GM12864 (cell line): ENCODE results near the gene TMEM190.
A peak's percentile ranks its signal among the peaks of the same experiment; 100 is the strongest.

Experiments used
- DNase-seq: peaks from one replicate; pipeline ENCODE4 v3.0.0-alpha.2; 2011; ENCODE audit warnings: low read depth
- H3K4me3 ChIP-seq: 2 replicates; pipeline ENCODE4 v1.5.1; 2011; ENCODE audit warnings: mild to moderate bottlenecking, low read depth, low read length, control low read depth
- CTCF ChIP-seq: IDR thresholded peaks from 2 replicates; pipeline ENCODE4 v1.5.1; 2011; ENCODE audit warnings: low read depth, mild to moderate bottlenecking, moderate library complexity, low read length, control low read depth, inconsistent platforms; ENCODE audit errors: missing control alignments

The TMEM190 gene

GRCh38 chr19:55384131-55384919 lies 7.7 kb downstream of the TMEM190 start, which contains the start of gene TMEM238:
TSS of gene TMEM238 (minus strand) at chr19:55384292. CDS start at chr19:55384259, 33 bp downstream.
- no peak for DNase-seq
- no peak for TF ChIP-seq CTCF
- H3K4me3 ChIP-seq, result peak within 1 kb of the TSS; percentile 67

- peak; percentile 85 for DNase-seq
- TF ChIP-seq CTCF, result no peak
- peak overlapping the region; percentile 66 for H3K4me3 ChIP-seq
Observed at GRCh38 chr19:55384920-55385723, 8.5 kb downstream of the TMEM190 start.

- peak within 1 kb of the TSS; percentile 69 for H3K4me3 ChIP-seq
- DNase-seq, result peak; percentile 94
- TF ChIP-seq CTCF, result no peak
Observed at GRCh38 chr19:55385724-55386492, 9.3 kb downstream of the TMEM190 start, which contains the start of gene RPL28. TSS of gene RPL28 (plus strand) at chr19:55385932. CDS start at chr19:55386358, 426 bp downstream.

- no peak for DNase-seq
- H3K4me3 ChIP-seq, result peak overlapping the region; percentile 69
- TF ChIP-seq CTCF, result no peak
Observed at GRCh38 chr19:55386493-55386971, 9.9 kb downstream of the TMEM190 start.

GRCh38 chr19:55387736-55388497 lies 11.3 kb downstream of the TMEM190 start:
- H3K4me3 ChIP-seq, result peak overlapping the region; percentile 69
- DNase-seq, result no peak
- TF ChIP-seq CTCF, result no peak
